SU-DHL-6 (cell line): ENCODE measurements around the gene TCEAL1.
"Not testable (repeated sequence)": the region's sequence is repeated elsewhere in the genome, so short reads cannot be mapped to it uniquely, and the experiment has no call there.

Source experiments
- H2AFZ ChIP-seq: fragments of 200-600 bp; sonication (generic); 2 replicates; pipeline ENCODE4 v1.6.1; 2014; ENCODE audit warnings: low read depth, mild to moderate bottlenecking, moderate library complexity, mixed read lengths, antibody characterized with exemption, low read length; ENCODE audit not compliant: severe bottlenecking
- H3F3A ChIP-seq: fragments of 200-600 bp; shearing (Covaris generic); 2 replicates; pipeline ENCODE4 v1.6.0; 2016; ENCODE audit warnings: antibody characterized with exemption, mild to moderate bottlenecking; ENCODE audit not compliant: insufficient read depth
- H3K27ac ChIP-seq: fragments of 200-600 bp; sonication (generic); 2 replicates; pipeline ENCODE4 v1.5.1; 2016; ENCODE audit warnings: low read depth, mild to moderate bottlenecking, low read length, moderate library complexity, mixed read lengths
- H3K27me3 ChIP-seq: fragments of 200-600 bp; sonication (generic), shearing (Covaris generic); 2 replicates; pipeline ENCODE4 v1.6.0; 2014; ENCODE audit warnings: mild to moderate bottlenecking, low read length
- H3K36me3 ChIP-seq: fragments of 200-600 bp; sonication (generic); 2 replicates; pipeline ENCODE4 v1.6.1; 2014; ENCODE audit warnings: mild to moderate bottlenecking, low read length, mixed read lengths
- H3K4me2 ChIP-seq: fragments of 300-600, 200-600 bp; shearing (Covaris generic), sonication (generic); 2 replicates; pipeline ENCODE4 v1.6.0; 2014; ENCODE audit warnings: low read length, low read depth, mild to moderate bottlenecking; ENCODE audit not compliant: poor library complexity, severe bottlenecking
- H3K4me3 ChIP-seq: fragments of 200-600 bp; sonication (generic); 2 replicates; pipeline ENCODE4 v1.5.1; 2014; ENCODE audit warnings: antibody characterized with exemption, low read length, mild to moderate bottlenecking, mixed read lengths; ENCODE audit not compliant: insufficient read depth, poor library complexity, severe bottlenecking
- H3K79me2 ChIP-seq: fragments of 200-600 bp; sonication (generic); 2 replicates; pipeline ENCODE4 v1.6.1; 2014; ENCODE audit warnings: mild to moderate bottlenecking, low read length, moderate library complexity; ENCODE audit not compliant: insufficient read depth
- H3K9ac ChIP-seq: fragments of 200-600 bp; sonication (generic); 2 replicates; pipeline ENCODE4 v1.7.0; 2014; ENCODE audit warnings: mild to moderate bottlenecking, low read length
- H3K9me2 ChIP-seq: fragments of 200-600 bp; sonication (generic); replicated peaks from 2 replicates; pipeline ENCODE4 v1.6.1; 2014; ENCODE audit warnings: low read length; ENCODE audit not compliant: insufficient read depth
- H3K9me3 ChIP-seq: fragments of 200-600 bp; sonication (generic); 2 replicates; pipeline ENCODE4 v1.6.1; 2014; ENCODE audit warnings: low read length, mixed read lengths; ENCODE audit not compliant: insufficient read depth
- H4K20me1 ChIP-seq: fragments of 200-600 bp; sonication (generic); 2 replicates; pipeline ENCODE4 v1.6.1; 2014; ENCODE audit warnings: low read depth, mild to moderate bottlenecking, antibody characterized with exemption, low read length, moderate library complexity, mixed read lengths
- CTCF ChIP-seq: fragments of 200-600 bp; sonication (generic); IDR thresholded peaks from one replicate; pipeline ENCODE4 v1.5.1; 2017; ENCODE audit warnings: antibody characterized with exemption, mild to moderate bottlenecking, low read length, moderate library complexity; ENCODE audit not compliant: insufficient read depth, poor library complexity, severe bottlenecking
- EZH2phosphoT487 ChIP-seq: fragments of 200-600 bp; sonication (generic), shearing (Covaris generic); conservative IDR thresholded peaks from 2 replicates; pipeline ENCODE4 v1.6.1; 2018; ENCODE audit warnings: mild to moderate bottlenecking, antibody characterized with exemption, low read length, moderate library complexity, mixed read lengths

The TCEAL1 gene

GRCh38 chrX:103586314-103586646 lies 42.5 kb upstream of the TCEAL1 start:
- H3K4me2 ChIP-seq, result no peak overlapping the region
- H4K20me1 ChIP-seq, result no peaks in the 10 kb centered on the region
- no peak overlapping the region for H2AFZ ChIP-seq
- H3K36me3 ChIP-seq, result no peaks in the 10 kb centered on the region
- H3F3A ChIP-seq, result no peaks in the 10 kb centered on the region
- H3K9ac ChIP-seq, result no peak overlapping the region
- no peaks in the 10 kb centered on the region for H3K27me3 ChIP-seq
- no peak overlapping the region for H3K27ac ChIP-seq
- H3K9me2 ChIP-seq, result no peaks in the 10 kb centered on the region
- no peaks in the 10 kb centered on the region for H3K79me2 ChIP-seq
- no peak for TF ChIP-seq EZH2phosphoT487
- TF ChIP-seq CTCF, result no peak
- H3K4me3 ChIP-seq, result no peak overlapping the region
- no peaks in the 10 kb centered on the region for H3K9me3 ChIP-seq

- Histone ChIP-seq H3K4me2 (no peak overlapping the region), H3K27ac (no peak overlapping the region), H3F3A (no peaks in the 10 kb centered on the region), H3K79me2 (no peaks in the 10 kb centered on the region), H4K20me1 (no peaks in the 10 kb centered on the region), H3K4me3 (no peak overlapping the region), H2AFZ (no peak overlapping the region), H3K9me2 (no peaks in the 10 kb centered on the region), H3K27me3 (no peaks in the 10 kb centered on the region), H3K9me3 (no peaks in the 10 kb centered on the region), H3K9ac (no peak overlapping the region), H3K36me3 (no peaks in the 10 kb centered on the region)
- TF ChIP-seq CTCF, result no peak
- no peak for TF ChIP-seq EZH2phosphoT487
These were observed 42.1 kb upstream of the TCEAL1 start for GRCh38 chrX:103586659-103587058.

GRCh38 chrX:103592295-103592694 lies 36.5 kb upstream of the TCEAL1 start:
- not testable (repeated sequence) for H3K36me3 ChIP-seq, H3K4me3 ChIP-seq, H3K9ac ChIP-seq, H4K20me1 ChIP-seq, H2AFZ ChIP-seq, H3K4me2 ChIP-seq, H3K27me3 ChIP-seq, H3K27ac ChIP-seq, H3F3A ChIP-seq, H3K9me3 ChIP-seq, H3K9me2 ChIP-seq, H3K79me2 ChIP-seq

GRCh38 chrX:103595202-103595601 lies 33.6 kb upstream of the TCEAL1 start:
- H3K27me3 ChIP-seq, H3K27ac ChIP-seq, H3K79me2 ChIP-seq: not testable (repeated sequence)

More at GRCh38 chrX:103595202-103595601, 33.6 kb upstream of the TCEAL1 start:
- not testable (repeated sequence) for H3K36me3 ChIP-seq, H3K4me2 ChIP-seq, H2AFZ ChIP-seq, H4K20me1 ChIP-seq, H3F3A ChIP-seq, H3K4me3 ChIP-seq, H3K9me2 ChIP-seq, H3K9me3 ChIP-seq, H3K9ac ChIP-seq
